Endothelial cell of umbilical vein (primary cell): Measurements from ENCODE around the gene DNAH3. TPM values are rescaled to one million over a fixed set of nuclear protein-coding genes. Genes with fewer than 3 reads are reported as not detected.

ENCODE experiments used
- BruUV-seq: library from RNA; stranded (reverse); fragments of 400-500 nt; replicated peaks from 2 replicates; lab custom pipeline; 2021; lab: Mats Ljungman, UMichigan
- CTCF ChIA-PET: fragments of 300-600, 350-600 bp; sonication (Branson Sonifier 250); formaldehyde crosslinking; loops from one replicate; lab custom pipeline; 2021; ENCODE audit warnings: antibody characterized with exemption, inconsistent platforms; lab: Charles Lee
- POLR2A ChIA-PET: fragments of 300-600, 350-600 bp; sonication (Branson Sonifier 250); formaldehyde crosslinking; loops from one replicate; lab custom pipeline; 2021; ENCODE audit warnings: antibody characterized with exemption, inconsistent platforms; lab: Charles Lee
- DNase-seq: peaks from one replicate; pipeline ENCODE4 v3.0.0-alpha.2; 2011; ENCODE audit warnings: low read depth, low spot score
- FAIRE-seq: peaks from 2 replicates; lab custom pipeline; 2011; peaks lifted over from hg19 to GRCh38; lab: Jason Lieb, UNC
- H2AFZ ChIP-seq: 2 replicates; pipeline ENCODE4 v1.6.0; 2012; ENCODE audit warnings: low read depth, low read length, control low read depth, inconsistent platforms
- H3K27ac ChIP-seq: 2 replicates; pipeline ENCODE4 v1.5.1; 2011; ENCODE audit warnings: low read depth, mild to moderate bottlenecking, control low read depth, low read length, moderate library complexity; ENCODE audit not compliant: insufficient read depth
- H3K27me3 ChIP-seq, 2 experiments: 2 replicates each; pipeline versions ENCODE4 v1.6.0 to v1.6.1; 2011; ENCODE audit warnings: low read length in 2 of 2, mixed read lengths in 1 of 2; ENCODE audit not compliant: control insufficient read depth in 2 of 2, insufficient read depth in 2 of 2
- H3K36me3 ChIP-seq, 2 experiments: 2 replicates in 1 of 2; 3 replicates in 1 of 2; pipeline ENCODE4 v1.5.1; 2011; ENCODE audit warnings: low read length in 2 of 2, mild to moderate bottlenecking in 1 of 2, moderate library complexity in 1 of 2; ENCODE audit not compliant: control insufficient read depth in 2 of 2, insufficient read depth in 2 of 2; ENCODE audit errors: extremely low read depth in 1 of 2
- H3K4me1 ChIP-seq: 3 replicates; pipeline ENCODE4 v1.5.1; 2011; ENCODE audit warnings: mild to moderate bottlenecking, low read length; ENCODE audit not compliant: control insufficient read depth, insufficient read depth; ENCODE audit errors: extremely low read depth
- H3K4me2 ChIP-seq: 2 replicates; pipeline ENCODE4 v1.6.1; 2011; ENCODE audit warnings: low read length, control low read depth, mixed read lengths; ENCODE audit not compliant: insufficient read depth
- H3K4me3 ChIP-seq, 3 experiments: fragments of 200-600 bp in 1 of 3; sonication (generic), shearing (Covaris generic) in 1 of 3; replicated peaks in 1 of 3; 2 replicates each; pipeline ENCODE4 v1.5.1; 2011 to 2016; ENCODE audit warnings: control low read depth in 3 of 3, low read length in 3 of 3, mild to moderate bottlenecking in 2 of 3, inconsistent platforms in 1 of 3, low read depth in 1 of 3, moderate library complexity in 1 of 3; ENCODE audit not compliant: insufficient read depth in 1 of 3
- H3K79me2 ChIP-seq: 2 replicates; pipeline ENCODE4 v1.6.0; 2012; ENCODE audit warnings: low read length, inconsistent platforms; ENCODE audit not compliant: control insufficient read depth, insufficient read depth
- H3K9ac ChIP-seq: replicated peaks from 2 replicates; pipeline ENCODE3; 2011; ENCODE audit warnings: low read length, control low read depth; ENCODE audit not compliant: insufficient read depth; ENCODE audit errors: extremely low read depth
- H3K9me1 ChIP-seq: replicated peaks from 3 replicates; pipeline ENCODE4 v1.6.0; 2011; ENCODE audit warnings: mild to moderate bottlenecking, low read length; ENCODE audit not compliant: control insufficient read depth, insufficient read depth; ENCODE audit errors: extremely low read depth
- H3K9me3 ChIP-seq: replicated peaks from 2 replicates; pipeline ENCODE4 v1.5.1; 2012; ENCODE audit warnings: low read length, inconsistent platforms; ENCODE audit not compliant: control insufficient read depth, insufficient read depth
- H4K20me1 ChIP-seq: replicated peaks from 2 replicates; pipeline ENCODE3; 2011; ENCODE audit warnings: mild to moderate bottlenecking, low read length; ENCODE audit not compliant: control insufficient read depth, insufficient read depth; ENCODE audit errors: extremely low read depth
- CTCF ChIP-seq, 2 donors: IDR thresholded peaks; 1 replicate in 1 of 2; 2 replicates in 1 of 2; pipeline ENCODE4 v1.5.1; 2011; ENCODE audit warnings: low read length in 2 of 2, mild to moderate bottlenecking in 2 of 2, moderate library complexity in 2 of 2, control low read depth in 1 of 2, inconsistent platforms in 1 of 2, low read depth in 1 of 2; ENCODE audit not compliant: insufficient read depth in 1 of 2; ENCODE audit errors: extremely low read depth in 1 of 2
- EZH2 ChIP-seq: IDR thresholded peaks from 2 replicates; pipeline ENCODE4 v1.6.1; 2012; ENCODE audit warnings: borderline replicate concordance, low read depth, mild to moderate bottlenecking, moderate library complexity, low read length, inconsistent platforms; ENCODE audit not compliant: severe bottlenecking
- FOS ChIP-seq: IDR thresholded peaks from 2 replicates; pipeline ENCODE4 v1.6.1; 2011; ENCODE audit warnings: mild to moderate bottlenecking, low read length, moderate library complexity, borderline replicate concordance; ENCODE audit not compliant: insufficient read depth
- GATA2 ChIP-seq: IDR thresholded peaks from 2 replicates; pipeline ENCODE4 v1.7.0; 2011; ENCODE audit warnings: low read depth, mild to moderate bottlenecking, moderate library complexity, mixed read lengths, low read length; ENCODE audit not compliant: insufficient read length, insufficient read depth
- JUN ChIP-seq: IDR thresholded peaks from 2 replicates; pipeline ENCODE4 v1.6.1; 2011; ENCODE audit warnings: borderline replicate concordance, low read depth; ENCODE audit not compliant: insufficient read length, insufficient read depth
- MAX ChIP-seq: IDR thresholded peaks from 2 replicates; pipeline ENCODE4 v1.6.1; 2011; ENCODE audit not compliant: insufficient read depth, insufficient read length
- MYC ChIP-seq: IDR thresholded peaks from one replicate; pipeline ENCODE4 v1.6.1; 2011; ENCODE audit warnings: mild to moderate bottlenecking, low read depth, low read length
- POLR2A ChIP-seq: IDR thresholded peaks from 2 replicates; pipeline ENCODE4 v1.6.1; 2012; ENCODE audit warnings: low read depth, mild to moderate bottlenecking, control low read depth, low read length
- POLR2AphosphoS5 ChIP-seq: IDR thresholded peaks from 2 replicates; pipeline ENCODE4 v1.6.1; 2012; ENCODE audit warnings: low read depth, mild to moderate bottlenecking, control low read depth, low read length, moderate library complexity; ENCODE audit not compliant: insufficient read depth
- dilution Hi-C: fragments of 300-500 bp; cut with MboI; formaldehyde crosslinking; loops from one replicate; pipeline ENCODE4 v1.15.0; 2019; ENCODE audit warnings: low sequenced_read_pairs; ENCODE audit not compliant: extremely low pct_ligation_motif_present
- intact Hi-C: fragments of 100-400 bp; cut with micrococcal nuclease; formaldehyde crosslinking; loops from one replicate; pipeline ENCODE4 v1.10.0; 2022
- polyA plus RNA-seq, 4 experiments: library from polyadenylated mRNA; depleted of rRNA in 3 of 4; stranded (reverse) in 3 of 4; unstranded in 1 of 4; fragments of >200 nt; gene quantifications; 2 replicates each; pipeline versions ENCODE4 v1.2.1 to v1.2.3, GENCODE V29; 2011 to 2012; ENCODE audit warnings: missing spikeins in 1 of 4
- total RNA-seq: library from RNA; stranded (reverse); gene quantifications from 2 replicates; pipeline ENCODE4 v1.2.3, GENCODE V29; 2021

DNAH3 gene
- total and polyA plus RNA-seq, 2 donors (not counting 3 experiments of a cell fraction or from before 2014, with no cell fraction given) = not detected

DNA sequence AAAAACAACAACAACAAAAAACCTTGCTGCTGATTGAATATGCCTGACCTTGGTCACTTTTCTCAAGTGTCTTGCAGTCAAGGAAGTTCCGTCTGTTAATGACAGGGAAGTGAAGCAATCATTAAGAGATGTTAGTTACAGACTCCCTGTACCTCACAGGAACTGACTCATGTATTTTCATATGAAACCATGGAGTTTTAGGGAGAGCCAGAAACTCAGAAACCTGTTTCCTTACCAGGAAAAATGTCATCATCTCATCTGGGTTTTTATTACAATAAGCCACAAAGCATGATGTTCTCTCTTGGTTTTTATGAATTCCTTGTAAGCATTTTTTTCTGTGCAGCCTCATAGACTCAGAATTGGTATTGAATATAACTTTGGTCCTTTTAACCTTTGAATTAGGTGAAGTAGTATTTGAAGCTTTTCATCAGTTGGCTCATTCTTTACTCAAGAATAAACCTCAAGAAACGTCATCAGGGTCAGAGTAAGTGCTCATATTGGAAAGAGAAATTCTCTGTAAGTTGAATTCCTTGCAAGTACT is 239.8 kb downstream of the DNAH3 start:
- H3K9ac ChIP-seq = peak overlapping the region; percentile 94

More for the DNA sequence above, 239.8 kb downstream of the DNAH3 start:
- TSS peak; percentile 91 for BruUV-seq
- no peaks in the 10 kb centered on the region for H3K27me3 ChIP-seq
- dilution Hi-C loops (no loop called here), intact Hi-C loops (loop anchor here (1.0 to 2.0 kb wide), 2 partner anchors 11 to 34 kb away; partner anchors contain the start of genes DCUN1D3 and LYRM1)
- H3K9me1 ChIP-seq = no peaks in the 10 kb centered on the region
- H3K36me3 ChIP-seq = no peaks in the 10 kb centered on the region
- FAIRE-seq (peak; percentile 99), DNase-seq (peak; percentile 95)
- peak; percentile 94 for TF ChIP-seq POLR2AphosphoS5
- peak; percentile 97 for TF ChIP-seq JUN
- TF ChIP-seq EZH2 = no peak
- TF ChIP-seq CTCF (IDR thresholded peaks at IDR 0.05; ENCODE audit: extremely low read depth in 1 of 2, insufficient read depth in 1 of 2, low read depth in 1 of 2, low read length in 2 of 2) = no peak
- peak; percentile 50 for TF ChIP-seq GATA2
- peak; percentile 86 for TF ChIP-seq FOS
- TF ChIP-seq MAX = no peak
- TF ChIP-seq POLR2A = peak; percentile 91
- no peak for TF ChIP-seq MYC
- peak overlapping the region; percentile 62 for H3K4me2 ChIP-seq
- H3K27ac ChIP-seq = peak overlapping the region; percentile 99
- H2AFZ ChIP-seq = no peak overlapping the region
- ChIA-PET POLR2A (interaction anchor here (0.6 to 3.3 kb wide), 4 partner anchors 9 to 165 kb away, joined by 3 to 12 read pairs (median 5); partner anchors contain the start of genes DCUN1D3 and LYRM1), CTCF (interaction anchor here (0.9 to 1.5 kb wide), 4 partner anchors 9 to 136 kb away, joined by 3 to 4 read pairs (median 4); no protein-coding TSS in a partner anchor)
- H3K4me3 ChIP-seq = peak overlapping the region in 1 of 3 experiments; percentile 12
- H3K9me3 ChIP-seq = no peaks in the 10 kb centered on the region
- peaks cover 68% of the 10 kb centered on the region for H3K4me1 ChIP-seq
- no peaks in the 10 kb centered on the region for H4K20me1 ChIP-seq
- no peaks in the 10 kb centered on the region for H3K79me2 ChIP-seq
